HT-29 (cell line): ENCODE results near the gene CHCHD6. TPM values are rescaled to one million over a fixed set of nuclear protein-coding genes. Genes with fewer than 3 reads are reported as not detected.

ENCODE experiments used
- DNase-seq: peaks from one replicate; pipeline ENCODE4 v3.0.0-alpha.2; 2015; ENCODE audit warnings: low spot score
- total RNA-seq: library from RNA; depleted of rRNA; stranded (reverse); fragments of >200 nt; shearing (Covaris generic); gene quantifications from 2 replicates; pipeline ENCODE4 v1.2.3, GENCODE V29; 2014

The CHCHD6 gene
- total RNA-seq, 1 experiment from 2014 or later = 36.8 TPM

- DNase-seq = no peak
Measured at GRCh38 chr3:126704494-126705214, 614 bp downstream of the CHCHD6 start.

DNA sequence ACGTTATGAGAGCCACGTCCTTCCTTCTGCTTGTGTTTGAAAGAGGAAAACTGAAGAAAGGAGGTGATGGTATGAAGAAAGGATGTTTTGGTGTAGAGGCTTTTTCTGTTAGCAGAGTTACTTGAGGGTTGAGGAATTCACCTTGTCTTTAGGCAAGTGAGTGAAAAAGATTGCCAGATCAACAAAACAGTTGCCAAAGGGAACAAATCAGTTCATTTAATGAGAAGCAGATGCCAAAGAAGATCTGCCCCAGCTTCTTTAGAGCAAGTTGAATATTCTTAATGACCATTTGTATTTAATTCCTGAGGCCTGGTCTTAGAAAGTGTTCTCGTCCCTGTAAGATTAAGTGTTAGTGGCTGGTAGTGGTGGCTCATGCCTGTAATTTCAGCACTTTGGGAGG, 2.6 kb downstream of the CHCHD6 start:
- DNase-seq = no peak

- DNase-seq = peak; percentile 12
Measured at GRCh38 chr3:126711121-126711760, 7.2 kb downstream of the CHCHD6 start.

DNA sequence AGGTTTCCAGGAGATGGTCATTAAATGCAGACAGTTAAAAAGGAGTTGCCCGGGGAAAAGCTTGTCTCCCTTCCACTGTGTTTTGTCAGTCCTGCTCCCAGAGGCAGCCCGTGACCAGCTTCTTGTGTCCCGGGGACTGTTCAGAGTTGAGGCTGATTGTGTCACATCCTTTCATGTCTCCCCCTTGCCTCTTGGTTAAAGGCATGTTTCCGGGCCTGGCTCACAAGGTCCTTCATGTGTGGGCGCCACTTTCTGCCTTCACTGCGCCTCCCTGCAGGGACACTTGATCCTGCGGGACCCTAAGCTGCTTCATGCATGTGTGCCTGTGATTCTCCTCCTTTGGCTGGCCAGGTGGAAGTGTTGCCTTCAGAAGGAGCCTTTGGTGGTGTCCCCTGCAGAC, 9.2 kb downstream of the CHCHD6 start:
- DNase-seq = no peak

GRCh38 chr3:126714276-126714900, 10.3 kb downstream of the CHCHD6 start:
- no peak for DNase-seq

GRCh38 chr3:126714921-126715320, 10.9 kb downstream of the CHCHD6 start:
- DNase-seq = no peak

- DNase-seq = no peak
Measured at GRCh38 chr3:126715432-126715831, 11.4 kb downstream of the CHCHD6 start.

GRCh38 chr3:126716057-126716456, 12.0 kb downstream of the CHCHD6 start:
- no peak for DNase-seq

- DNase-seq = no peak
Measured at GRCh38 chr3:126718561-126719445, 14.8 kb downstream of the CHCHD6 start.

- DNase-seq = no peak
Measured at GRCh38 chr3:126720596-126720995, 16.6 kb downstream of the CHCHD6 start.

DNA sequence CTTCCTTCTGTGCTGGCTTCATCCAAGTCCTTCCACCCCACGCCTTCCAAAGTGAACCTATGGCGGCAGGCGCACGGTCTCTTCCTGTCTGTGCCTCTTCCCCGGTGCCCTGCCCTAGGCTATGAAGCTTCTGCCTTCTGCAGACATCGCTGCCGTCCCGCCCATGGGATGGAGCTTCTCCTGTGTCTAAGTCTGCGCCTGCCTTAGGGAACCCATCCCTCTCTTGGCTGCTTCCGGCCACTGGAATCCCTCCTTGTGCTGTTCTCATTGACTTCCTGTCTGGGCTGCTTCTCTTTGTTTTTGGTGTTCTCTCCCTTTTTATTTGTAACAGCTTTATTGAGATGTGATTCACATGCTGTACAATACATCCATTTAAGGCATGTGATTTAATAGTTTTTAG, 17.2 kb downstream of the CHCHD6 start:
- no peak for DNase-seq

DNA sequence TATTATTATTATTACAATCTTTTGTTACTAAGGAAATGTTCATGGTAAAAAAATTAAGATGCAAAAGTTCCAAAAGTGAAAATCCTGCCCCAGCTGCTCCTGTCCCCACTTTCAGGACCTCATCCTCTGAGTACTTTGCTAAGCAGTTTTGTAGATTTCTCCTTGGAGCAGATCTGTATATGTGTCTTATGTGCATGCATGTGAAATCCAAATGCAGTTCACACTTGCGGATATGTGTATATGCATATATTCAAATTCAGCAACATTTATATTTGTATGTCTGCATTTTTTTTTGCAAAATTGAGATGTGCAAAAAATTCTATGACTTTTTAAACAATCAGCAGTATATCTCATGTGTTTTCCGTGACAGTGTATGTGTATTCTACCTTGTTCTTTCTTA, 19.2 kb downstream of the CHCHD6 start:
- no peak for DNase-seq

GRCh38 chr3:126723801-126724200, 19.8 kb downstream of the CHCHD6 start:
- no peak for DNase-seq

DNA sequence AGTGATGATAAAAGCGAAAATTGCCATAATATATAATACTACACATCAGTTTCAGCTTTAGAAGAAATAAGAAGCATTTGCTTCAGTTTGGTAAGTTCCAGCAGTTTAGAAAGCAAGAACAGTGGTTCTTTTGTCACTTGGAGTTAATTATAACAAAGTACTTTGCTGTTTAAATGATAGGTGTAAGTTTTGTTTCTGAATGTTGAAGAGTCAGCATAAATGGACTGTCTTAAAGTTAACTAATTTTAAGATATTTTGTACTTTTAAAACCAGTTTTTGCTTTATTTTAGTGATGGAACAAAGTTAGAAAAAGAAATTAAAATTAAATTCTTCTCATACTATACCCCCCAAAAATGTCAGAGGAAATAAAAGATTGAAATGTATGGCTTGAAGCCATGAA, 24.6 kb downstream of the CHCHD6 start:
- DNase-seq = no peak

DNA sequence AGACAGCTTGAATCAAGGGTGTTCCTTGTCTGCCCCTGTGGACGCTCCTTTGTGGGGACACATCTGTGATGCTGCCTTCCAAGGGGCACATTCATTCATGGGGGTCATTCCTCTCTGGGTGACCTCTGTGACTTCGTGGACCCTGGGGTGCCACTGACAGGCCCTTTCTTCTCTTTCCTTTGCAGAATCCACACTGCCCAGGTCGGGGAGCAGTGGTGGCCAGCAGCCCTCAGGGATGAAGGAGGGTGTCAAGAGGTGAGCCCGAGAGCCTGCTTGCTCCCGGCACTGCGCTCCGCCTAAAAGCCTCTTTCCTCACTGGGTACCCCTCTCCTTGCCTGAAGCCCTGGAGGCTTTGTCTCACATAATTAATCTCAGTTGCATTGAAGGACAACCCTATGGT, 26.3 kb downstream of the CHCHD6 start:
- no peak for DNase-seq

- no peak for DNase-seq
Measured at GRCh38 chr3:126731044-126731443, 27.0 kb downstream of the CHCHD6 start.

DNA sequence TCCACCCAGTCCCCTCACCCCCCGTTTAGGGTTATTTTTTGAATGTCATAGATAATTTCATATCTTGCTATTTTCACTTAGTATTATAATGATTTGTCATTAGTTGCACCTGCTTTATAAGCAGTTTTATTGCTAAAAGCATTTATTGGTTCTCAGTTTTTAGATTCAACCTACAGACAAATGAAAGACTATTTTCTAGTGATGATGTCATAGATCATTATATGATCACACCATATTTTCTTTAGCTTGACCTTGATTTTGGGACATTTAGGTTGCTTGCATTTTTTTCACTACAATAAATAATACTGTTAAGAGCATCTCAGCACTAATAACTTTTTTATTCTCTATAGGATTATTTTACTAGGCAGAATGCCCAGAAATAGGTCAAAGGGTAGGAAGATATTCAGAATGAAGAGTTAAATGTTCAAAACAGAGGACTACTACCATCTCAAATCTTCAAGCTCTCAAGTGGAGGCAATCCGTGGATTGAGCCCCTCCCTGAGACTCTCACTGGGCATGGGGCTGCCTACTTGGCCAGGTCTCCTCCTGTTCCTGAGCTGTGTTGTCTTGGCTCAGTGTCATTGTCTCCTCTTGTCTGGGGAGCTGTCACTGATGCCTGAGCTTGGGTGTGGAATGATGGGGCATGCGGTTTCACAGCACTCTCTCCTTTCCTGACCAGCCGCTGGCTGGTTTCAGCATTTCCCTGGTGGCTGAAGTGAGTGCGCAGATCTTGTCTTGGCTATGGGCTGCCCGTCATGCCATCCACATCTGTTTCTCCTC, 28.4 kb downstream of the CHCHD6 start:
- no peak for DNase-seq

DNA sequence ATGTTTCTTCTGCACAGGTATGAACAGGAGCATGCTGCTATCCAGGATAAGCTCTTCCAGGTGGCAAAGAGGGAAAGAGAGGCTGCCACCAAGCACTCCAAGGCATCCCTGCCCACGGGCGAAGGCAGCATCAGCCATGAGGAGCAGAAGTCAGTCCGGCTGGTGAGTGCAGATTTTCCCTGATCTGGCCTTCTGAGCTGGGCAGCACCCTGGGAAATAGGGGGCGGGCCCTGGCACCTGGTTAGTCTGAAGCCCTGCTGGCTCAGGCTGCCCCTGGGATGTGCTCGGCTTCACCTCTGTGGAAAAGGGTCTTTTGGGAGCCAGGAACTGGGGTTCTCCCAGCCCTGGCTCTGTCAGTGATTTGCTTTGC, 29.0 kb downstream of the CHCHD6 start:
- no peak for DNase-seq

DNA sequence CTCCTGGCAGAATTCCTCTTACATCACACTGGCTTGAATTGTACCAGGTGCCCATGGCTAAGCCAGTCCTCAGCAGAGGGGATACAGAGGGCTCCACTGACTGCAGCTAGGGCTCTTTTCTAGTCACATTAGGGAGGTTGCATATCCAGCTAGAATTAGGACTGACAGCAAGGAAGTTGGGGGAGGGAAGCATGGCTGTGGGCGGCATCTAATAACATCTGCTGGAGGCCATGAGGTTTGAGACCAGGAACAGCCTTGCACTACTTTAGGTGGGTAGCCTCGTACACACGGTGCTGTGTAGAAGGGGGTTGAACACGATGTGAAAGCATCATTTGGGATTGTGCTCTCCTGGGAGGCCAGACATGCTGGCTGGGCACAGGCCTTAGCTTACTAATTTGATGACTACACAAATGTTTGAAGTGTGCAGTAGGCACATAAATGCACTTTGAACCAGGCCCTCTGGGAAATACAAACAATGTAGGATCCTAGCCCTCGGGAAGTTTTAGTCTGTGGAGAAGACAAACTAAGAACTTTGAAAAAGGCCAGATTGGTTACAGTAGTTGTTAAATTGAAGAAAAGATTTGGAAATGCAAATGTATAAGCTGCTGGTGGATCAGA, 30.2 kb downstream of the CHCHD6 start:
- DNase-seq = no peak

DNA sequence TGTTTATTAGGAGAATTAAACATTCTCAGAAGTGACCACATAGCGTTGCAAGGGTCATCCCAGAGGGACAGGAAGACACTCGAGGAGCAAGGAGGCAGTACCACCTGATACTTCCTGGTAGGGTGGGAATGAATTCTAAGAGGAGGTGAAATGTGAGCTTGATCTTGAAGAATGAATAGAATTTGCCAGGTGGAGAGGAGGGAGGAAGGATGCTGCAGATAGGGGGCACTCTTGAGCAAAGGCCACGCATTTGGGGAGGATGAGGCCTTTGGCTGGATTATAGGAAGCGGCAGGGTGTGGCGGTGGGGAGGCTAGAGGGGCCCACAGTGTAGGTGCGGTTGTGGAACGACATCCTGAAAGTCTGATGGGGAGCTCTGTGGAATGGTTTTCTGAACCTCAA, 33.5 kb downstream of the CHCHD6 start:
- DNase-seq = no peak

DNA sequence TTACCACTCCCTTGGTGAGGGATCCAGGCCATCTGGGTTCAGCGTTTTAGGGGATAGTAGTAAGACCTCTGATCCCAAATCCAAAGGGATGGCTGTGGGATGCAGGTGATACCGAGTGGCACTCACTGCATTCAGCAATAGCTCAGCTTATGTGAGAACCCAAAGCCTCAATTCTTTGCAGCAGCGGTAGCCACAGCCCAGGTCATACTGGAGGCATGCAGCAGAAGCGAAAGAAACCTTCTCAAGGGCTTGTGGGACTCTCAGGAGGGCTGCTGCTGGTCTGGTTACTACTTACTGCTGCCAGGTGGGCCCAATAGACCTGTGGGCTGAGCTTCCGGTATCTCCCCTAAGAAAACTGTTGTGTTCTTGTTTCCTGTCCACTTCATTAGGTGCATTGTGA, 38.0 kb downstream of the CHCHD6 start:
- DNase-seq = no peak
